GM12801 (cell line): ENCODE results near the gene QRFP.

Experiments used
- TF ChIP-seq, protein P1 (sequence below): IDR thresholded peaks from one replicate; pipeline ENCODE4 v1.5.1; 2011; ENCODE audit warnings: control low read depth; ENCODE audit not compliant: insufficient read length; ENCODE audit errors: extremely low read depth

The QRFP gene

DNA sequence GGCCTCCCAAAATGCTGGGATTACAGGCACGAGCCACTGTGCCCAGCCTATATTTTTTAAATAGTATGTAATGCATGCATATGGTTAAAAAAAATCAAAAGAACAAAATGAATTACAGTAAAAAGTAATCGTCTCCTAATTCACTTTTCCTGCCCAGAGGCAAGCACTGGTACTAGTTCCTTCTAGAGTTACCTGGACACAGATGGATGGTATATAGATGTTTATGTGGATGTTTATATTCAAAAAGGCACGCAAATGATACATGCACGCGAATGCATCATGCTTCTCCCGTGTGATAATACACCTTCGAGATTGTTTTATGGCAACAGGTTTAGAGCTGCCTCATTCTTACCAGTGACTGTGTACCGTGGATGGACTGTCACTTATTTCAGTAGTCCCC, 40.1 kb downstream of the QRFP start:
- TF ChIP-seq, protein P1, sequence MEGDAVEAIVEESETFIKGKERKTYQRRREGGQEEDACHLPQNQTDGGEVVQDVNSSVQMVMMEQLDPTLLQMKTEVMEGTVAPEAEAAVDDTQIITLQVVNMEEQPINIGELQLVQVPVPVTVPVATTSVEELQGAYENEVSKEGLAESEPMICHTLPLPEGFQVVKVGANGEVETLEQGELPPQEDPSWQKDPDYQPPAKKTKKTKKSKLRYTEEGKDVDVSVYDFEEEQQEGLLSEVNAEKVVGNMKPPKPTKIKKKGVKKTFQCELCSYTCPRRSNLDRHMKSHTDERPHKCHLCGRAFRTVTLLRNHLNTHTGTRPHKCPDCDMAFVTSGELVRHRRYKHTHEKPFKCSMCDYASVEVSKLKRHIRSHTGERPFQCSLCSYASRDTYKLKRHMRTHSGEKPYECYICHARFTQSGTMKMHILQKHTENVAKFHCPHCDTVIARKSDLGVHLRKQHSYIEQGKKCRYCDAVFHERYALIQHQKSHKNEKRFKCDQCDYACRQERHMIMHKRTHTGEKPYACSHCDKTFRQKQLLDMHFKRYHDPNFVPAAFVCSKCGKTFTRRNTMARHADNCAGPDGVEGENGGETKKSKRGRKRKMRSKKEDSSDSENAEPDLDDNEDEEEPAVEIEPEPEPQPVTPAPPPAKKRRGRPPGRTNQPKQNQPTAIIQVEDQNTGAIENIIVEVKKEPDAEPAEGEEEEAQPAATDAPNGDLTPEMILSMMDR = no peak

DNA sequence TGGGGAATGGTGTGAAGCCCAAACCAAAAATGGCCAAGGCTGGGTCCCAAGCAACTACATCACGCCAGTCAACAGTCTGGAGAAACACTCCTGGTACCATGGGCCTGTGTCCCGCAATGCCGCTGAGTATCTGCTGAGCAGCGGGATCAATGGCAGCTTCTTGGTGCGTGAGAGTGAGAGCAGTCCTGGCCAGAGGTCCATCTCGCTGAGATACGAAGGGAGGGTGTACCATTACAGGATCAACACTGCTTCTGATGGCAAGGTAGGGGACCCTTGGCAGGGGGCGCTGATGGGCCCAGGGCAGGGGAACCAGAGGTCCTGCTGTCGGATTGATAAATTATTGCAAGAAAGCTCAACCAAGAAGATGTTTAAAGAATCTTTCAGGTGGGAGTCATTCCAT, 41.8 kb downstream of the QRFP start:
- TF ChIP-seq, protein P1 = no peak

DNA sequence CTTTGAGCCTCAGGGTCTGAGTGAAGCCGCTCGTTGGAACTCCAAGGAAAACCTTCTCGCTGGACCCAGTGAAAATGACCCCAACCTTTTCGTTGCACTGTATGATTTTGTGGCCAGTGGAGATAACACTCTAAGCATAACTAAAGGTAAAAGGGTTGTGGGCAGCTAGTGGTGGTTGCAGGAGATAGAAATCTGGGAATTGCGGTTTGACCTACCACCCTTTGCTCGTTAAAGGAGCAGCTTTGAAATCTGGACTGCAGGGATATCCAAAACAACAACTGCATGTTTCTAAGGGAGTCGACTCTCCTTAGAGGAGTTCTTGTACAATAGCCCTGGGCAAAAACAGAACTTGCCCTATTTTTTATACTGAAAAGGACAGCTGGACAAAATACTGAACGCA, 42.5 kb downstream of the QRFP start:
- TF ChIP-seq, protein P1 = no peak

DNA sequence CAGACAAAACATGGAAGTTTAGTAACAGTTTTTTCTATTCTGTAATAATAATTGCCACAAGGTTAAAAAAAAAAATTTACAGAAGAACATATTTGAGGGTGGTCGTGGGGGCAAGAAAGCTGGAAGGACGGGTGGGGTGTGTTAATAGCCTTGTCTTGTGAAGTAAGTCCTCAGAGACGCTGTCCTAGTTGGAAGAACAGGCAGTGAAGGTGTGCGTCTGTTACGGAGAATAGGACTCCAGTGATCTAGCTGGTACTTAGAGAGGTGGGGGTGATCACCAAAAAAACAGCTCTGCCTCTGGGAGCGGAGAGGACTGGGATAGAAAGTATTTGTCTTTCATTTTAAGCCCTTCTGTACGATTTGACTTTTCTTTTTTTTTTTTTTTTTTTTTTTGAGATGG, 43.8 kb downstream of the QRFP start:
- TF ChIP-seq, protein P1 = no peak

DNA sequence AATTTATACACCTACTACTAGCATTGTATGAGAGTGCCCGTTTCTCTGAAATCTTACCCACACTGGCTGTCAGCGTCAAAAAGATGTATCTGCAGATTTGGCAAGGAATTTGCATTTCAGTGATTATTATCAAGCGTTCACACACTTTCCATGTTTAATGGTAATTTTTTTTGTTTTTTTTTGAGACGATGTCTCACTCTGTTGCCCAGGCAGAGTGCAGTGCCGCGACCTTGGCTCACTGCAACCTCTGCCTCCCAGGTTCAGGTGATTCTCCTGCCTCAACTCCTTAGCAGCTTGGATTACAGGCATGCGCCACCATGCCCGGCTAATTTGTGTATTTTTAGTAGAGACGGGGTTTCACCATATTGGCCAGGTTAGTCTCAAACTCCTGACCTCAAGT, 47.3 kb downstream of the QRFP start:
- TF ChIP-seq, protein P1 = no peak

DNA sequence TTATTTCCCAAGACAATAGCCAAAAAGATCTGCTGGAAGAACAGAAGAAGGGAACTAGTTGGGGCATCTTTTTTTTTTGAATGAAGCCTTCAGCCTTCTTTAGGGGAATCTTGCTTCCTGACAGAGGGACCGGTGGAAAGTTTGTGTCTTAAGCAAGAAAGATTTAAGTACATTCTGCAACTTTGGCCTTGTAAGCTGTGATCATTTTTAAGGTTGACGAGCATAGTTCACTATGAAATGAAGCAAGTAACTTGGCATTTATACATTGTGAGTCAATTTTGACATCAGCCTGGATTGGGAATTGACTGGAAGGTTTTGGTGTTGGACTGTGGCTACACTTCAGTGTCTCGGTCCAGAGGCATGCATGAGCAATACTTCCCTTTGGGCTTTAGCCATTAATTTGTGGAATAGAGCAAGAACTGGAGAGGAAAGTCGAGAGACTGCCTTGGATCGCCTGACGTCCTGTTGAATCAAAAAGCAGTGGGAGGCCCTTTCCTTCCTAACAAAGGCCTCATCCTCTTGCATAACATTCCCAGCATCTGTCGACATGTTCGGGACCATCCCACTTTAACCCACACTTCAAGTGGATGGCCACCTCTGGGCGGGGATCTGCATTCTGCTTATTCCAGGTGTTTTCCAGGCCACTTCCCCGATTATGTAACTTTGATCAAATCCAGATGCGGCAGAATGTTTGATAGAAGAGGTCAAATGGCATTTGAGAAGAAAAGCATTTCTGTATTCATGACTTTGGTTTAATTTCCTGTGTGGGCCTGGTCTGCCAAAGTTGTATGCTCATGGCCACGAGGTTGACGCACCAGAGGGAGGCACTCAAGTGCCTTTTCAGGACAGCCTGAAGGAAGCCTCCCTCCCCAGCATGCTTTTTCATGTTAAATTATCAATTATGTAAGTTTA, 49.0 kb downstream of the QRFP start:
- TF ChIP-seq, protein P1 = no peak

DNA sequence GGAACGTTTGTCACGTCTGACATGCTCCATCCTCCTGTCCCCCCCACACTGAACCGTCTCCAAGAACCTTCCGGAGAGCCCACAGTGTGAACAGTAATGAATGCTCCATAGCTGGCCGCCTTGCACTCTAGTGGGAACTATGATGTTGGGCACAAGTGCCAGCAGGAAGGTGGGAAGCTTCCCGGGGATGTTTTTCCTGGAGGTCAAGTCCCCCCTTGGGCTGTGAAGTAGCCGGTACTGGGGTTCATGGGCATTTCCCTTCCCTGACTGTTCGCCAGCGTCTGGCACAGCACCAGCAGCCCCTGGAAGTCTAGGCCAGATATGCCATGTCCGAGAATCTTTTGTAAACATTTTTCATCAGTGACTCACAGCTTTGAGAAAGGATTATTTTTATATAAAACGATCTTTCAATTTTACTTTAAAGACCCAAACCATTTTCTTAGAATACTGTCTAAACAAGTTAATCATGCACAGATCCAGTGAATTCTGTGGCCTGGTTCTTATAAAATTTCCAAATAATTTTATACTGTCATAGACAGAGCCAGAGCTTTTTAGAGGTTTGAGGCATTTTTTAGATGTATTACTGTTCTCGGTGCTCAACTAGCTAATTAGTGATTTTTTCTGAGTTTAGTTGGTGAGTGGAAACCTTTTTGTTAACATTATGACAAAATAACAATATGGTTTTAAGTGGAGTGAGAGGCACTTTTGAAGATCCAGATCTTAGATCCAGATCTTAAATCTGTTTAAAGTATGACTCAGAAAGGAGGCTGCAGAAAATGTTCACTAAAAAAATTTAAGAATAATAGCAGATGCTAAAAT, 49.9 kb downstream of the QRFP start:
- TF ChIP-seq, protein P1 = no peak
